ENCODE measurements around the gene RXRA.

DNA sequence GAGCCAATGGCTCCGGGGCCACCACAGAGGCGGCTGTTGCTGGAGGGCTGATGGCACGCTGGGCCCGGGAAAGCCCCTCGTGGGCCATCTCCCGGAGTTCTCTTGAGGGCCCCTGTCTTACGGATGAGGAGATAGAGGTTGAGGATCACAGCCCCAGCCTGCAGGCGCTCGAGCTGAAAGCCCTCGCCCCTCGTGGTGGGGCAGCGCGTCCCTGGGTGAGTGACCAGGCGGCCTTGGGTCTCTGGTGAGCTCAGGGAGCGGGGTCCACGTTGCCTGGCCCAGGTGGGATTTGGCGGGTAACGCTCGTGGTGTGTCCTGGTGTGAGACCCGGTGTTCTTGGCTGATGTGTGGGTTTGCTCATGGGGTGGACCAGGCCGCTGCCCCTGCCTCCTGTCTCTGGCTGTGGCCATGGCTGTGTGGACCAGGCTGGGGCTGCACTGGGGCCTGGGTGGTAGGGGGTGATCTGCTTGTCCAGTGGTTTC, 38.9 kb downstream of the RXRA start:
- TF ChIP-seq EZH2 (IDR thresholded peaks at IDR 0.05; ENCODE audit: borderline replicate concordance, low read depth, low read length, severe bottlenecking) = no peak
- no peak for TF ChIP-seq CTCF (IDR thresholded peaks at IDR 0.05; ENCODE audit: extremely low read depth in 1 of 2, insufficient read depth in 1 of 2, low read depth in 1 of 2, low read length in 2 of 2)
- no peak for TF ChIP-seq POLR2A (IDR thresholded peaks at IDR 0.05; ENCODE audit: low read depth, low read length)
- TF ChIP-seq POLR2AphosphoS5 (IDR thresholded peaks at IDR 0.05; ENCODE audit: insufficient read depth, low read depth, low read length) = no peak
- no peak for TF ChIP-seq JUN (IDR thresholded peaks at IDR 0.05; ENCODE audit: borderline replicate concordance, insufficient read depth, insufficient read length, low read depth)
- TF ChIP-seq, protein P1, sequence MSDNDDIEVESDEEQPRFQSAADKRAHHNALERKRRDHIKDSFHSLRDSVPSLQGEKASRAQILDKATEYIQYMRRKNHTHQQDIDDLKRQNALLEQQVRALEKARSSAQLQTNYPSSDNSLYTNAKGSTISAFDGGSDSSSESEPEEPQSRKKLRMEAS (IDR thresholded peaks at IDR 0.05; ENCODE audit: insufficient read depth, insufficient read length) = no peak
- TF ChIP-seq MYC (IDR thresholded peaks at IDR 0.05; ENCODE audit: low read depth, low read length) = no peak
- no peak for TF ChIP-seq GATA2 (IDR thresholded peaks at IDR 0.05; ENCODE audit: insufficient read depth, insufficient read length, low read depth, low read length)

Data from endothelial cell of umbilical vein (primary cell).